ENCODE results near the gene HDAC4. TPM values are rescaled to one million over a fixed set of nuclear protein-coding genes. Genes with fewer than 3 reads are reported as not detected.
A peak's percentile ranks its signal among the peaks of the same experiment; 100 is the strongest.

The HDAC4 gene
- polyA plus RNA-seq, 6 donors from 2014 or later = 1.5 to 6.8 (median 2.8) TPM; not detected in 1

DNA sequence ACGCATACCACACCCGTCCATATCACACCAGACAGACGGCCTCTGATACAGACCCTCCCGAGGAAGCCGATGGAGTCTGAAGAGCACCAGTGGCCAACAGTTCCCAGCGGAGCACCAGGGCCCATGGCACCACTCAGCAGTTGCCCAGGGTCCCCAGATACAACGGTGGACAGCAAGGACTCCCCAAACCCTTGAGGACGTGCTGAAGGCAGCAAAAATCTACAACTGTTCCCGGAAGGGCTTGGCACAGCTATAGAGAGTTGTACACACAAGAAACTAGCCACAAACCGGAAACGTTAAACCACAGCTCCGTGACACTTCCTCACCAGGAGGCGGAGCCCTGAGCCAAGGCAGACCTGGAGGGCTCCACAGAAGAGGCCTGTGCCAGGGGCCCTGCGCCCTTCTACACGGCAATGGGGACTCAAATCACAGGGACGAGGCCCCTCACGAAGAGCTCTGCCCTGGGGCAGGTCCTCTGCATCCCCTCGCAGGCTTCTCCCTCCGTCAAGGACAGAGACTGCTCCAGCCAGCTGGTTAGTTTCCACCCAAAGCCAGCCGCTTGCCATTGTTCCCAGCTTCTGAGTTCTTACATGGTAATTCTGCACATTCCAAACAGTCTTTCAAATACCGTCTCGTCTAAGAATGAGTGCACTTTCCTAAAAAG, 133.4 kb downstream of the HDAC4 start:
- H3K4me1 Mint-ChIP-seq = peaks cover 47 to 69% (median 57%) of the 10 kb centered on the region in 3 donors
- H3K27ac Mint-ChIP-seq = peak overlapping the region; percentile 59 to 93 (median 72)
- H3K4me3 Mint-ChIP-seq = peak overlapping the region in 7 of 8 donors; percentile 73 to 92 (median 78)
- ATAC-seq (ENCODE audit: low read depth in 2 of 2) = peak; percentile 97
- peaks cover 72 to 93% (median 76%) of the 10 kb centered on the region in 3 donors for H3K27me3 Mint-ChIP-seq
- H3K36me3 Mint-ChIP-seq = no peaks in the 10 kb centered on the region
- H3K9me3 Mint-ChIP-seq = peaks cover 0 to 2% (median 0%) of the 10 kb centered on the region in 7 donors
- peak; percentile 88 for DNase-seq

DNA sequence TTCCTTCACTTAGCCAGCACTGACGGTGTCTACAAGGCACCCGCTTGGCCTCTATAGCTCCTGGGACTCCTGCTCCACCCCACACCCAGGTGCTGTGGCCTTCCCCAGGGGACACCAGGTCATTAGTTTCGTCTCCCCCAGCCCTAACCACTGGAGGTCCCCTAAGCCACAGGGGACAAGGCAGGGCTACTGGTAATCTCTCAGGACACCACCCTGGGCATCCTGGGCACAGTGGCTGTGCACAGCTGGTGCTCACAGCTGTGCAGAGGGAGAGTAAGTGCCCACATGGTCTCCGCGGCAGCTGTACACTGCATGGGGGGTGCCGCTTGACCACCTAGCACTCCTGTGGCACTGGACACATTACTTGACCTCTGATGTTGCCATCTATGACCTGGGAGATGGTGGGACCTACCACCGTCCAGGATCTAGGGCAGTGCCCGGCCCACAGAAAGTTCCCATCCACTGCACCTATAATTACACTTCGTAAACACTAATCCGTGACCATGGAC, 134.0 kb downstream of the HDAC4 start:
- H3K36me3 Mint-ChIP-seq = no peaks in the 10 kb centered on the region
- H3K4me1 Mint-ChIP-seq = peaks cover 47 to 64% (median 57%) of the 10 kb centered on the region in 3 donors
- peaks cover 0 to 2% (median 0%) of the 10 kb centered on the region in 7 donors for H3K9me3 Mint-ChIP-seq
- no peak for DNase-seq
- H3K27me3 Mint-ChIP-seq = peaks cover 71 to 93% (median 74%) of the 10 kb centered on the region in 3 donors
- peak overlapping the region; percentile 59 to 93 (median 72) for H3K27ac Mint-ChIP-seq
- no peak for ATAC-seq (ENCODE audit: low read depth in 2 of 2)
- H3K4me3 Mint-ChIP-seq = peak overlapping the region in 7 of 8 donors; percentile 73 to 92 (median 78)

DNA sequence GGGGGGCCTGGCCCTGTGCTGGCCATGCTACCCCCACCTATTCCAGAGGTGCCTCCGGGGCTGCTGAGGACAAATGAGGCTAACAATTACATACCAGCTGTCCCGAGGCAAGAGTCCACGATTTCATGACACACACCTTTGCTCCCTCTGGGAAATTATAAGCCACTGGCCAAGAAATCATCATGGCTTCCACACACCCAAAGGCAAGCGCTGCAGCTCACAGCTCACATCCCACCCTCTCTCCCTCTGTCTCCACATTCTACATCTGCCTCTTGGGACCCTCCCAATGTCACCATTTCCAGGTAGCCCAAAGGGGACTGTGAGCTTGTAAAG, 134.4 kb downstream of the HDAC4 start:
- H3K4me1 Mint-ChIP-seq = peaks cover 47 to 65% (median 57%) of the 10 kb centered on the region in 3 donors
- H3K27ac Mint-ChIP-seq = peak overlapping the region in 3 of 6 donors; percentile 66 to 86 (median 84)
- ATAC-seq (ENCODE audit: low read depth in 2 of 2) = no peak
- H3K36me3 Mint-ChIP-seq = no peaks in the 10 kb centered on the region
- peaks cover 68 to 91% (median 71%) of the 10 kb centered on the region in 3 donors for H3K27me3 Mint-ChIP-seq
- no peak for DNase-seq
- H3K9me3 Mint-ChIP-seq = peaks cover 0 to 2% (median 0%) of the 10 kb centered on the region in 7 donors
- H3K4me3 Mint-ChIP-seq = peak overlapping the region in 5 of 8 donors; percentile 66 to 78 (median 76)

DNA sequence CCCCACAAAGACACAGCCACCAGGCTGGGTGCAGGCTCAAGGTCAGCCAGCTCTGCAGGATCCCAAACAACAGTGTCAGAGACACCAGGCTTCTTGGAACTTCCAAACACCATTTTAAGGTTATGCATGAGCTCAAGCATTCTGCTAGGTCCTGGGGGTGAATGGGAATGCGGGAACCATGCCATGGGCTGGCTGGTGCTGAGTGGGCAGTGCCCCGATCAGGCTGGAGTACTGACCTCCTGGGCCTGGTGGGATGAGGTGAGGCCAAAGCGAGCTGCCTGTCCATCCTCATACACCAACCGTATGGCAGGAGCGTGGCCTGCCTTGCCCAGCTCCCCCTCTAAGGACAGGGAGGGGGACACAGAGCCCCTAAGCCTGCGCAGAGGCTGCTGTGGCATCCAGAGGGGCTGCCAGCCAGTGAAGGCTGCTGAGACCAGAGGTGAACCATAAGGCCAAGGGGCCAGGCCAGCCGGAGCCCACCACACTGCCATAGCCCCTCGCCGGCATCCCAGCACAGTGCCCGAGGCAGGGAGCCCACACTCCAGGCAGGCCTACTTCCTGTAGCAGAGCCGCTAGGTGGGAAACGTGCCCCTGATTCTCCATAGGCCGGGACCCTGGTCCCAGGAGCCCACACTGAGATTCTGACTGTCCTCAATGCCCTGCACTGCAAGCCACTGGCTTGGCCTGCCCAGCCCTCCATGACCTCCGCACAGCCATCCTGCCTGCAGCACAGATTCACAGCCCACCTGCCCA, 135.0 kb downstream of the HDAC4 start:
- H3K27me3 Mint-ChIP-seq = peaks cover 73 to 94% (median 73%) of the 10 kb centered on the region in 3 donors
- peak overlapping the region in 6 of 8 donors; percentile 9 to 82 (median 77) for H3K4me3 Mint-ChIP-seq
- ATAC-seq (ENCODE audit: low read depth in 2 of 2) (no peak), DNase-seq (no peak)
- peak overlapping the region in 3 of 6 donors; percentile 57 to 96 (median 66) for H3K27ac Mint-ChIP-seq
- no peaks in the 10 kb centered on the region for H3K36me3 Mint-ChIP-seq
- peaks cover 47 to 70% (median 60%) of the 10 kb centered on the region in 3 donors for H3K4me1 Mint-ChIP-seq
- peaks cover 0 to 2% (median 0%) of the 10 kb centered on the region in 7 donors for H3K9me3 Mint-ChIP-seq

DNA sequence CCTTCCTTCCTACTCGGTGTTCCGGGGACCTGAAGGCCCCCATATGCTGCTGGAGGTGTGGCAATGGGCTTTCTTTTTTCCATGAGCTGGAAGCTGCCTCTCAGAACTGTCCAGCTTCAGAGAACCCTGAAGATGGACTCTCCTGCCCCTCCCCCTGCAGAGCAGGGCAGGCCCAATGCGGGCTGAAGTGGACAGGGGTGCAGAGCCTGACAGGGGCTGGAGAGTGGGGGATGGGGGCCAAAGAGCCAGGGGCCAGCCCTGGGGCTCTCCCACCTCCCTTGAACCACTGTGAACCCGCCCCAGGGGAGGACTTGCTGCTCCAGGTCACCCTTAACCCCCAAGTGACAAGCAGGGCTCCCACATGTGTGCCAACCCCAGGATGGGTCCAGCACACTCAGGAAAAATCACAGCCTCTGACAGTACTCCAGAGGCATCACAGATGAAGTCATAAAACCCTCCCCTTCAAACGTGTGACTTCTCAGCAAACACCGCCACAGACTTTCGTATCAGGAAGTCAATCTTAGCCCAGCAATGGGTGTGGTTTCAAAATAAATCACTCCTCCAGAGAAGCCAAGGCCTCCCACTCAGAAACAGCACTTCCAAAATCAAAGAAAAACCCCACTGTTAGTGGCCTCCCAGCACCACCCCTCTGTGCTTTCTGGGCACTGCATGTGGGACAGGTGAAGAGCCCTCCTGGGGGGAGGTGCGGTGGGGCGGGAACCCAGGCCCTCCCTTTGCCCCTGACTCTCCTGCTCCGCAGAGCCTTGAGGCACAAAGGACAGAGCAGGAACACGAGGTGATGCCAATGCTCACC, 135.8 kb downstream of the HDAC4 start:
- Mint-ChIP-seq H3K4me3 (peak overlapping the region; percentile 29 to 82 (median 64)), H3K36me3 (no peaks in the 10 kb centered on the region), H3K9me3 (peaks cover 0 to 2% (median 0%) of the 10 kb centered on the region in 7 donors), H3K4me1 (peaks cover 53 to 75% (median 67%) of the 10 kb centered on the region in 3 donors), H3K27ac (peak overlapping the region in 5 of 6 donors; percentile 70 to 96 (median 80)), H3K27me3 (peaks cover 72 to 95% (median 75%) of the 10 kb centered on the region in 3 donors)
- ATAC-seq (ENCODE audit: low read depth in 2 of 2) (peak; percentile 49 to 50), DNase-seq (peak; percentile 53)

DNA sequence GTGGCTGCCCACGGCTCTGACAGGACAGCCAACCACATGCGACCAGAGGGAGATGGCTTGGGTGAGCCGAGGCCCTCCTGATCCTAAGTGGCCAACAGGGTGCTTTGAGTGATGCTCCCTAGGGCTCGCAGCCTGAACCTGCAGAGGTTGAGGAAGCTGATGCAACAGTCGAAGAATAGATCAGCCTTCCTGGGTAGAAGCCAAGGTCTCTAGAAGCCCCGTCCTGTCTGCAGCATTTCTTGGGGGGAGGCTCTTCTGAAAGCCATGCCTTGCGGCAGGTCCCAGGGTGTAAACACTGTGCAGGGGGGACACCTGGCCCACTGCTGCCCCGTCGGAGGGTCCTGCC, 136.4 kb downstream of the HDAC4 start:
- peaks cover 56 to 75% (median 68%) of the 10 kb centered on the region in 3 donors for H3K4me1 Mint-ChIP-seq
- DNase-seq (no peak), ATAC-seq (ENCODE audit: low read depth in 2 of 2) (no peak)
- H3K27me3 Mint-ChIP-seq = peaks cover 72 to 95% (median 75%) of the 10 kb centered on the region in 3 donors
- H3K27ac Mint-ChIP-seq = peak overlapping the region in 1 of 6 donors; percentile 41
- H3K4me3 Mint-ChIP-seq = peak overlapping the region in 4 of 8 donors; percentile 5 to 76 (median 26)
- peaks cover 0 to 2% (median 0%) of the 10 kb centered on the region in 7 donors for H3K9me3 Mint-ChIP-seq
- no peaks in the 10 kb centered on the region for H3K36me3 Mint-ChIP-seq

DNA sequence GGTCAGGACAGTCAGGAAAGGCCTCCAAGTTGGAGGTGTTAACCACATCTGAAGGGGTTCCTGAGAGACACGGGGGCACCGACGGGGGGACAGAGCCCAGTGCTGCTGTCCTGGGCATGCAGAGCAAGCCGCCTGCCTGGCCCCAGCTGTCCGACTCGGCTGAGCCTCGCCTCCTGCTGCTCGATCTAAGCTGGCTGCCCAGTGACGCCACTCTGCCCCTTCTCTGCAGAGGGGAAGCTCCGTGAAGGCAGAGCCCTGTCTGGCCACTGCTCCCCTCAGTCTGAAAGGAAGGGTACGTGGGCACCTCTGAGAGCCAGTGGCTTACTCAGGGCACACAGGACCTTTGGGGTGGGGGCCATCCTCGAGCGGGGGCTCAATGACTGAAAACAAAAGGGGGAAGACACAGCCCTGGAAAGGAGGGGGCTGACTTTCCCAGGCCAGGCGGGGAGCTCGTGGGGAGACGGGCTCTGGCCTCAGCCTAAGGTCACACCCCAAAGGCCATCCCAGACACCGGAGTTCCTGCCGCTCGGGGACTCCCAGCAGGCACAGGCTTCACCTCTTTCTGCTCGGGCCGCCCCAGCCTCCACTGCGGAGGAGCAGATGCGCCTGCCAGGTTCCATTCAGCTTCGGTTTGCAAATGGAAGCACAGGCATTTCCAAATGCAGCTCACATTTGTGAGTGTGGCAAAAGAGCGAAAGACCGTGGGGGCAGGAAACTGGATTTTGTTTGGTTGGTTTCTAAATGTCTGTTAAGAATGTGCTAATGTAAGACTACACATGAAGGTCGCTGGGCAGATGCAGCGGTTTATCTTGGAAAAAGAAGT, 136.9 kb downstream of the HDAC4 start:
- DNase-seq (no peak), ATAC-seq (ENCODE audit: low read depth in 2 of 2) (no peak)
- Mint-ChIP-seq H3K4me1 (peaks cover 56 to 75% (median 68%) of the 10 kb centered on the region in 3 donors), H3K36me3 (no peaks in the 10 kb centered on the region), H3K4me3 (peak overlapping the region in 3 of 8 donors; percentile 5 to 76 (median 28)), H3K27me3 (peaks cover 71 to 95% (median 72%) of the 10 kb centered on the region in 3 donors), H3K27ac (peak overlapping the region in 1 of 6 donors; percentile 41), H3K9me3 (peaks cover 0 to 3% (median 2%) of the 10 kb centered on the region in 7 donors)

DNA sequence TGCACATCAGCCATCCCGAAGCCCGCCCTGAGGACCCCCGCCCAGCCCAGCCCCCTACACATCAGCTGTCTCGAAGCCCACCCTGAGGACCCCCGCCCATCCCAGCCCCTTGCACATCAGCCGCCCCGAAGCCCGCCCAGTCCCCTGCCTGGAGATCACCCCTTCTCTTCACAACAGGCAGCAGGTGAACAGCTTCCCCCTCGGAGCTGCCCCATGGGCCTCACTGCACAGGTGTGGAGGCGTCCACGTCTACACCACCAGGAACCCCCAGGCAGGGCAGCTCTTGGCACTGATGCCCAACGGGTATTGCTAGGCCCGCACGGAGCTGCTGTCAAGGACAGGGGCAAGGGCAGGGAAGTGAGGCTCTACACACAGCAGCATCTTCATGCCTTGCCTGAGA, 137.6 kb downstream of the HDAC4 start:
- Mint-ChIP-seq H3K4me1 (peaks cover 55 to 72% (median 64%) of the 10 kb centered on the region in 3 donors), H3K27me3 (peaks cover 71 to 95% (median 72%) of the 10 kb centered on the region in 3 donors), H3K4me3 (no peak overlapping the region), H3K36me3 (peaks cover 5 to 6% of the 10 kb centered on the region in 2 donors), H3K9me3 (peaks cover 0 to 10% (median 8%) of the 10 kb centered on the region in 7 donors), H3K27ac (no peak overlapping the region)
- no peak for ATAC-seq (ENCODE audit: low read depth in 2 of 2)
- DNase-seq = no peak

DNA sequence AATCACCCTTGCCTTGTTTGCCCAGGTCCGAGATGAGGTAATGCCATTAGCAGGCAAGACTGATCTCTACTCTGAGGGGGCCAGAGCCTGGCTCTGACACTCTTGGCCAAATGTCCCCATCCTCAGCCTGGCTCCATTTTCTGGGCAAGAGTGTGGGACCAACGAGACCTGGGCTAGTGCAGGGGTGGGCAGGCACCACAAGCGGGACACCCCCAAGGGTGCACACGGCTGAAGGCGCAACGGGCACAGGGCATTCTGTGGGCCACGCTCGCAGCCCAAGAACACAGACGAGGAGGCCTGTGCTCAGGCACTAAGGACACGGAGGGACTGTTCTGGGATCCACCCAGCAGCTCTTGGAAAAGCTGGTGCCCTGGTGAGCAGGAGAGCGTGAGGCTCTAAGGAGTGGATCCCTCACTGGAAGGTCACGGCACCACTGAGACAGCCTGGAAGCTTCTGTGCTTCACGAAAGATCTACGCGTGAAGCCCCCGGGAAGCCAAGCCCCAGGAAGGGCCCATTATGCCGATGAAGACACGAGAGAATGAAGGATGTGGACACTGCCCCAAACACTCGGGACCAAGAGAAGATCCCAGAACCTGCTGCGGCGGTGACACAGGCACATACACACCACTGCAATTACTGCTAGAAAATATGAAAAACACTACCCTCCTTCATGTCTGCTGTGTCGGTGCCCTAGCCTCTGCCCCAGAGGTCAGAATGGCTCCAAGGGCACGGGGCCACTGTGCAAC, 138.2 kb downstream of the HDAC4 start:
- Mint-ChIP-seq H3K4me3 (no peak overlapping the region), H3K27me3 (peaks cover 74 to 95% (median 77%) of the 10 kb centered on the region in 3 donors), H3K36me3 (peaks cover 11 to 12% of the 10 kb centered on the region in 2 donors), H3K4me1 (peaks cover 49 to 66% (median 58%) of the 10 kb centered on the region in 3 donors), H3K27ac (no peak overlapping the region), H3K9me3 (peaks cover 2 to 15% (median 14%) of the 10 kb centered on the region in 7 donors)
- DNase-seq (no peak), ATAC-seq (ENCODE audit: low read depth in 2 of 2) (no peak)

DNA sequence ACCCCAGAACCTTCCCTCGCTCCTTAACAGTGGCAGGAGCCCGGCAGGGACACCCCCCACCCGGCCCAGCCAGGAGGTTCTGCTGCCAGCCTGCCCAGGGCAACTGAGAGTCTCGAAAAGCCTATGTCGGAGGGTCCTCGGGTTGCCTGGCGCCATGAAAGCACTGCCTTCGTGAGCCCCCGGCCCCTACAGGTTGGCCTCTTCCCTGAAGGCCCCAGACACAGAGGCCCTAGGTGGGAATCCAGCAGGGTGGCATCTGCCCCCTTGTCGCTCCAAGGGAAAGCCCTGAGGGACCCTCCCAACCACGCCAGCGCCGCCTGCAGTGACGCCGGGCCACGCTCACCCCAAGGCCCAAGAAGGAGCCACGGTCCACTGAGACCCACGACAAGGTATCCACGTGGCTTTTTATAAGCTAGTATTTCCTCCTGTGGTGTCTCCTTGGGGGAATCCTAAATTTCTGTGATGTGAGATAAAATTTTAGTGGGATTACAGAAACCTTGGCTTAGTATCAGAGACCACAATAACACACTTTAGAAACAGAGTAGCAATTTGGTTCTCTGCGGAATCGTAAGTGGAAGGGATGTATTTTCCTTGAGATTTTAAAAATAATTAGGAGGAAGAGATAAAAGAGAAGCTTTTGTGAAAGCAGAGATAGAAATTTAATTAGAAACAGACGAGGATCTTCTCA, 138.9 kb downstream of the HDAC4 start:
- Mint-ChIP-seq H3K4me1 (peaks cover 42 to 59% (median 51%) of the 10 kb centered on the region in 3 donors), H3K27me3 (peaks cover 75 to 95% (median 80%) of the 10 kb centered on the region in 3 donors), H3K36me3 (peaks cover 17% of the 10 kb centered on the region in 2 donors), H3K4me3 (no peak overlapping the region), H3K9me3 (peaks cover 5 to 23% (median 21%) of the 10 kb centered on the region in 7 donors), H3K27ac (peak overlapping the region in 1 of 6 donors; percentile 14)
- no peak for ATAC-seq (ENCODE audit: low read depth in 2 of 2)
- no peak for DNase-seq

DNA sequence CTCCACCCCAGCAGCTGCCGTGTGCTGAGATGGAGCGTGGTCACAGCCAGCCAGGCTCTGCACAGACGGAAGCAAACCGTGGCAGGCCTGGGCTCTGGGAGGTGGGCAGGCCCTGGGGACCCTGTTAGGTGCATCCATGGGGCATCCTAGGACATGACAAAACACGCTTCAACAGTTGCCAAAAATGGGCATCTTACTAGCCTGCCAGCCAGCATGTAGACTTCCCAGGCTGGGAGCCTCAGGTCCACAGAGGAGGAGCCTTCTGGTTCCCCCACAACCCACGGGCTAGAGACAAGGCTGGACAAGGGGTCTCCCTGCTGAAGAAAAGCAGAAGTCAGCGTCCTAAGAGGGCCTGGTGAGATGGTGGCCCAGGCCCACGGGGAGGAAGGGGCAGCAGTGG, 139.5 kb downstream of the HDAC4 start:
- peaks cover 5 to 24% (median 21%) of the 10 kb centered on the region in 7 donors for H3K9me3 Mint-ChIP-seq
- no peak for ATAC-seq (ENCODE audit: low read depth in 2 of 2)
- H3K27me3 Mint-ChIP-seq = peaks cover 74 to 95% (median 75%) of the 10 kb centered on the region in 3 donors
- peaks cover 17% of the 10 kb centered on the region in 2 donors for H3K36me3 Mint-ChIP-seq
- peaks cover 36 to 53% (median 46%) of the 10 kb centered on the region in 3 donors for H3K4me1 Mint-ChIP-seq
- no peak overlapping the region for H3K4me3 Mint-ChIP-seq
- H3K27ac Mint-ChIP-seq = no peak overlapping the region
- DNase-seq = no peak
